ENCODE data around the gene RBM14.
"Not testable (repeated sequence)": the region's sequence is repeated elsewhere in the genome, so short reads cannot be mapped to it uniquely, and the experiment has no call there.

Gene RBM14, protein sequence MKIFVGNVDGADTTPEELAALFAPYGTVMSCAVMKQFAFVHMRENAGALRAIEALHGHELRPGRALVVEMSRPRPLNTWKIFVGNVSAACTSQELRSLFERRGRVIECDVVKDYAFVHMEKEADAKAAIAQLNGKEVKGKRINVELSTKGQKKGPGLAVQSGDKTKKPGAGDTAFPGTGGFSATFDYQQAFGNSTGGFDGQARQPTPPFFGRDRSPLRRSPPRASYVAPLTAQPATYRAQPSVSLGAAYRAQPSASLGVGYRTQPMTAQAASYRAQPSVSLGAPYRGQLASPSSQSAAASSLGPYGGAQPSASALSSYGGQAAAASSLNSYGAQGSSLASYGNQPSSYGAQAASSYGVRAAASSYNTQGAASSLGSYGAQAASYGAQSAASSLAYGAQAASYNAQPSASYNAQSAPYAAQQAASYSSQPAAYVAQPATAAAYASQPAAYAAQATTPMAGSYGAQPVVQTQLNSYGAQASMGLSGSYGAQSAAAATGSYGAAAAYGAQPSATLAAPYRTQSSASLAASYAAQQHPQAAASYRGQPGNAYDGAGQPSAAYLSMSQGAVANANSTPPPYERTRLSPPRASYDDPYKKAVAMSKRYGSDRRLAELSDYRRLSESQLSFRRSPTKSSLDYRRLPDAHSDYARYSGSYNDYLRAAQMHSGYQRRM

DNA sequence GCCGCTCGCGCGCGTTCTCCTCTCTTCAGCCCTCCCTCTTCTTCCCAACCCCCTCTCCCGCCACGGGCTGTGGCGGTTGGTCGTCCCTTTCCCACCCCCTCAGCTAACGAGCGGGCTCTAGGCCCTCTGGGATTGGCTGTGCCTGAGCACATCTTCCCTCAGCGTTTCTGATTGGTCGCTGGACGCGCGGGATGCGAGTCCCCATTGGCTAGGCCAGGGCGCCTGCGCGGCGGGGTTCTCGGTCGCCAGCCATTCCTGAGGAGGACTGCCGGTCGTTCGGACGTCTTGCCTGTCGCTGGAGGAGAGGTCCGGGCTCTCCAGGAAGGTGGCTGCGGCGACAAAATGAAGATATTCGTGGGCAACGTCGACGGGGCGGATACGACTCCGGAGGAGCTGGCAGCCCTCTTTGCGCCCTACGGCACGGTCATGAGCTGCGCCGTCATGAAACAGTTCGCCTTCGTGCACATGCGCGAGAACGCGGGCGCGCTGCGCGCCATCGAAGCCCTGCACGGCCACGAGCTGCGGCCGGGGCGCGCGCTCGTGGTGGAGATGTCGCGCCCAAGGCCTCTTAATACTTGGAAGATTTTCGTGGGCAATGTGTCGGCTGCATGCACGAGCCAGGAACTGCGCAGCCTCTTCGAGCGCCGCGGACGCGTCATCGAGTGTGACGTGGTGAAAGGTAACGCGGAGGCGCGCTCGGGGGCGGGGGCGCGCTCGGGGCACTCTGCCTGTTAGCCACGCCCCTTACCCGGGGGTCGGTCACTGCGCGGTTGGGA, at the start of gene RBM14:
Gene RBM14, plus strand, starts transcription at position 252 of the 776 bp plus-strand sequence. Its CDS starts 91 bp downstream, at position 343.
- DNase-seq (ENCODE audit: low spot score): peak; percentile 99

DNA sequence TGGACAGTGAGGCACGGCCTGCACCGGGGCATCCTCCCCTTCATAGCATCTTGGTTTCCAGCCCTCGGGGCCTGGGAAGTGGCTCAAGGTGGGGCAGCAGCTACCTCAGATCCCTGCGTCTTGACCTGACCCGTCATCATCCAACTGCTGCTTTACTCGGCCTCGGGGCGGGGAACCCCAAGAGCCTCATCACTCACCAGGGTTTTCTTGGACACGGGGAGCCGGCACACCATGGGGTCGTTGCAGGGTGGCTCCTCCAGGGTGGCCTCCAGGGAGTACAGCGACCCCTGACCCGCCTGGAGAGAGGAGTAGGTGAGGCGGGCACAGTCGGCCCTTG, 48.7 kb upstream of the RBM14 start:
- no peak for DNase-seq (ENCODE audit: low spot score)

DNA sequence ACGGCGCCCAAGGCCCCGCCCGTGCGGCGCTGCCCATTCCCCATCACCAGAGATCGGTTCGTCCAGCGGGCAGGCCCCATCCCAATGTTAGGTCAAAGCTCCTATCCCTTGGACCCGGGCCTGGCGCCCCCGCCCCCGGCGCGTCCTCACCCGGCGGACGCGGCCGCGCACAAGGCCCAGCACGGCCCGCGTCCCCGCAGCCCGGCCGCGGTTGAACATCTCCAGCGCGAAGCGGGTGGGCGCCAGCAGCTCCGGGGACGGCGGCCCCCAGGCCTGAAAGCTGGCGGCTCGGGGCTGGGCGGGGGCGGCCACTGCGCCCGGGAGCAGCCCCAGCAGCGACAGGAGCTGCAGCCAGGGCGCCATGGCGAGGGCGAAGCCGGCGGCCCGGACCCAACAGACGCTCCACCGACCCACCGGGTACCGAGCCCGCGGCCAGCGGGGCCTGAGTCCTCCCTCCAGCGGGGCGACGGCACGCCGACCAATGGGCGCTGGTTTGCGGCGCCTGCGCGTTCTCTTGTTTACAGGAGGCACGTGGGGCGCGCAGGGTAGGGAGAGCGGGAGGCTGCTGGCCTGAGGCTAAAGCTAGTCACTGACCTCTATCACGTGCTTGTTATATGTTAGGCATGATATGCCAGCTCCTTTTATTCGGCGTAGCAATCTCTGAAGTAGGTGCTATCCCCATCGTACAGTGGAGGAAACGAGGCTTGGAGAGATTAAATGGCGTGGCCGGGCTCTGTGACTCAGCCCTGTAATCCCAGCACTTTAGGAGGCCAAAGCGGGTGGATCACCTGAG, 48.1 kb upstream of the RBM14 start, which contains the start of gene CTSF:
Gene CTSF, minus strand, starts transcription at position 483 of the 793 bp plus-strand sequence. Its CDS starts 120 bp downstream, at position 363.
- peak; percentile 69 for DNase-seq (ENCODE audit: low spot score)

DNA sequence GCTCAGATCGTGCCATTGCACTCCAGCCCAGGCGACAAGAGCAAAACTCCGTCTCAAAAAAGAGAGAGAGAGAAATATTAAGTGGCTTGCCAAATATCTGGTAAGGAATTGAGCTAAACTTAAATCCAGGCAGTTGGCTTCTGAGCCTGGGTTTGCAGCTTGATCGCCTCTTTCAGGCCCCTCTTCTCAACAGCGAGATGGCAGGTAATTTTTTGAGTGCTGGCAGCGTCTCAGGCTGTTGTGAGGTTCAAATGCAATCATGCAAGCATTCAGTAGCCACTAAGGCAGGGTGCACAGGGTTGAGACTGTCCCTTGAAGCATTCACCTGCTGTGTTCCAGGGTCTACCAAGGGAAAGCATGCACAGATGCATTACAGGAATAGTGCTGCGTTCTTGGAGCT, 47.4 kb upstream of the RBM14 start:
- no peak for DNase-seq (ENCODE audit: low spot score)

DNA sequence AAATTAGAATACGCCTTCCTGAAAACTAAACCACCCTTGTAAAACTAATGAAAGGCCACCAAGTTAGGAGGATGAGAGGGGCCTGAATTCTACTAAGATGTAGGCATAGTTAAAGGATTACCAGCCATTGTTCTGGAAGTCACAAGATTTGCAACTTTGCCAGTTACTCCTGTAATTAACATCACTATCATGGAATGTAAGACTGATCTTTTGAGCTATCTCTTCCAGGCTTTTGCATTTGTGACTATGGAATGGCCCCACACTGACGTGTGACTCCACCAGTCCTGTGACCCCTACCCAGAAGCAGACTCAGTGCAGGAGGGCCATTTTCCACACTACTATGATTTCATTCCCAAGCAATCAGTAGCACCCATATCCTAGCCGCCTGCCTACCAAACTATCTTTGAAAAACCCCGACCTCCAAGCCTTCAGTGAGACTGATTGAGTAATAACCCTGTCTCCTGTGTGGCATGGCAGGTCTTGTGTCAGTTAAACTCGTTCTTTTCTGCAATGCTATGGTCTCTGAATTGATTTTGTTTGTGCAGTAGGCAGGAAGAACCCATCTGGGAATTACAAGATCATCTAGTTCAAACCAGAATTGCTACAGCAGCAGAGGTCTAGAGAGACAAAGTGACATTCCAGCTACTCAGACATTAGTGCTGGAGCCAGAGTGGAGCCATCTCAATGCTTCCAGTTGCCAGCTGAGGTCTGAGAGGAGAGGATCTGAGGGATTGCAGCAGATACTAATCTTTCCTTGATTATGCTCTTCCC, 46.2 kb upstream of the RBM14 start:
- no peak for DNase-seq (ENCODE audit: low spot score)

DNA sequence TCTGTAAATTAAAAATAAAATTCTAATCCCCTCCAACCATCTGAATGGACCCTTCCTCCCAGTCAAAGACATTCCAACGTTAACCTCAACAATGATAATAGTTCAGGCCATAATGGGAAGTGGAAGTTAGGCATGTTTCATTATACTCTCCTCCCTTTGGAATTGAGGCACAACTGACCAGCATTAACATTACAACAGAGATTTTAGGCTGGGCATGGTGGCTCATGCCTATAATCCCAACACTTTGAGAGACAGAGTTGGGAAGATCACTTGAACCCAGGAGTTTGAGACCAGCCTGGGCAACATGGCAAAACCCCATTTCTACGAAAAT, 45.6 kb upstream of the RBM14 start:
- DNase-seq (ENCODE audit: low spot score): no peak

DNA sequence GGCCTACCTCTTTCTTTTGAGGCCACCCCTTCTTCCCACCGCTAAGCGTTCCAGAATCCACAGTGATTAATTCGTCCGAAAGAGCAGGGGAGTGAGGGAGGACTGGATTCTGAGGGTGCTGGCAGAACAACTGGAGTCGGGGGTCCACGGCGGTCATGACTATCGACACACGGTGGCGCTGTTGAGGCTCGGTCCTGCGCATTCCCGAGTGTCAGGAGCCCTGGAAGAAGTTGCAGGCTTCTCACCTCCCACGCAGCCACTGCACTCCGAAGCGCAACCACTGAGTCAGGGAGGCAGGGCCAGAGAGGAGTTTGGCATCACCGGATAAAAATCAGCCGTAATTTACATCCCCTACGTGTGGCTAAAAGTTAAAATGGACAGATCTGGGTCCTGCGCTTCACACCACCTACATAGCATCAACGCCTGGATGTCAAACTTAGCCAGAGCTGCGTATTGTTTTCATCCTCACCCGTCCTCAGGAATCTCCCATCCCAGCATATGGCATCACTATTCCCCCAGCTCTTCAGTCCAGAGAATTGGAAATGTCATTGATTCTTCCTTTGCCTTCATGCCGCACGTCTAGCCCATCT, 37.3 kb upstream of the RBM14 start:
- peak; percentile 75 for DNase-seq (ENCODE audit: low spot score)

DNA sequence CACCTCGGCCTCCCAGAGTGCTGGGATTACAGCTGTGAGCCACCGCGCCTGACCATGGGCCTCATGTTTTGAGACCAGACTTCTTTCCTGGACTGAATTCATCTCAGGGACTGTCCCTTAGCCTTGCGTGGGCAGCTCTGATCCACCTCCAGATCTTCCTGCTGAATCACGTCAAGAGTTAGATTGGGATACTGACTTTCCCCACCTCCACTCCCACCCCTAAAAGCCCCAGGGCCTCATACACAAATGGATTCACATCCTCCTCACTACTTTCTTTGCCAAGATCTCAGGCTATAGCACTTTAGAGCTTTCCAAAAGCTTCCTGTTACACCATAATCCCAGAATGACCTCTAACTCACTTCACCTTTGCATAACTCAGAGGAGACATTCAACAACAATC, 35.6 kb upstream of the RBM14 start:
- no peak for DNase-seq (ENCODE audit: low spot score)

DNA sequence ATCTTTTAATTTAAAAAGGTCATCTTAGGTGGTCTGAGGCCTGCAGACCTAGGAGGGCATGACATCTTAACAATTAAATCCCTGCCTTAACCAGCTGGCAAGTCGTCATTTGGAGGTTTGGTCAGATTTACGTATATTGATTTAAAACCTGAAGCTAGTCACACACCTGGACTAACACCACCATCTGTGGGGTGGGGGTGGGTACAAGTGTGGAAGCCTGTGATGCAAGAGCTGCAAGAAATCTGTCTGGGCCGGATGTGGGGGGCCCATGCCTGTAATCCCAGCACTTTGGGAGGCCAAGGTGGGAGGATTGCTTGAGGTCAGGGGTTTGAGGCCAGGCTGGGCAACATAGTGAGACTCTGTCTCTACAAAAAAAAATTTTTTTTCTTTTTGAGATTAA, 35.2 kb upstream of the RBM14 start:
- DNase-seq (ENCODE audit: low spot score): no peak

DNA sequence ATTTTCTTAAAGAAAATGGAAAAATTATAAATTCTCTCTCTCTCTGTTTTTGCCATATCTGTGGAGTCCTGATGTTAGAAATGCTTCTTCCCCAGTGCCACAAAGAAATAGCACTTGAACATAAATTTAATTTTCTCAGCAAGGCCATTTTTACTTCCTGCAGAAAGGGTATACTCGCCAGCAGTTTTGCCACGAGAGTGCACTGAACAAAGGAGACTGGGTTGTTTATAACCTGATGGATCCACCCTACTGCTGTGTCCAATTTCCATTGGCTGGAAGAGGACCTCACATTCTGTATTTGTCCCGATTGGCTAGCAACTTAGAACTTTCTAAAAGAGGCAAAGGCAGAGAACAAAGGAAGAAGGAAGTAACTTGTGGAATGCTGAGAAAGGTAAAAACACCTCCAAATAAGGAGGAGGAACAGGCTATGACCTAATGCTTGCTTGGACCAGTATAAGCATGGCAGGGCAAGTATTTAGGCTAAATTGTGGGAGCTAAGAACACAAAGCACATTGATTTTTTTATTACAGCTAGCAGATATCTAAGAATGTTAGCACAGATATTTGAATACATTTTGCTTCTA, 33.8 kb upstream of the RBM14 start:
- not testable (repeated sequence) for DNase-seq (ENCODE audit: low spot score)

DNA sequence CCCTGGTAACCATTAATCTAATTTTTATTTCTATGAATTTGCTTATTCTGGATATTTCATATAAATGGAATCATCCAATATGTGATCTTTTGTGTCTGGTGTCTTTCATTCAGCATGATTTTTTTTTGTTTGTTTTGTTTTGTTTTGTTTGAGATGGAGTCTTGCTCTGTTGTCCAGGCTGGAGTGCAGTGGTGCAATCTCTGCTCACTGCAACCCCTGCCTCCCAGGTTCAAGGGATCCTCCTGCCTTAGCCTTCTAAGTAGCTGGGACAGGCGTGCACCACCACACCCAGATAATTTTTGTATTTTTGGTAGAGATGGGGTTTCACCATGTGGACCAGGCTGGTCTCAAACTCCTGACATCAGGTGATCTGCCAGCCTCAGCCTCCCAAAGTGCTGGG, 31.0 kb upstream of the RBM14 start:
- not testable (repeated sequence) for DNase-seq (ENCODE audit: low spot score)

DNA sequence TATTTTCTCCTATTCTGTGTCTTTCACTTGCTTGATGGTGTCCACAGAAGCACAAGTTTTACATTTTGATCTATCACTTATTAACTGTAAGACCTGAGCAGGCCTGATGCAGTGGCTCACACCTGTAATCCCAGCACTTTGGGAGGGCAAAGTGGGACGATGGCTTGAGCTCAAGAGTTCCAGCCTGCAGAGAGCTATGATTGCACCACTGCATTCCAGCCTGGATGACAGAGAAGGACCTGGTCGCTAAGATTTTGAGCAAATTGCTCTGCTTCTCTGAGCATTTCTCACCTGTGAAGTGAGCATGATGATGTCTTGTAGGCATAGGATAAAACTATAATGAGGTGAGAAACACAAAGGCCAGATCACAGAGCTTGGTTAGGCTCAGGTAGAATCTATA, 30.3 kb upstream of the RBM14 start:
- no peak for DNase-seq (ENCODE audit: low spot score)

DNA sequence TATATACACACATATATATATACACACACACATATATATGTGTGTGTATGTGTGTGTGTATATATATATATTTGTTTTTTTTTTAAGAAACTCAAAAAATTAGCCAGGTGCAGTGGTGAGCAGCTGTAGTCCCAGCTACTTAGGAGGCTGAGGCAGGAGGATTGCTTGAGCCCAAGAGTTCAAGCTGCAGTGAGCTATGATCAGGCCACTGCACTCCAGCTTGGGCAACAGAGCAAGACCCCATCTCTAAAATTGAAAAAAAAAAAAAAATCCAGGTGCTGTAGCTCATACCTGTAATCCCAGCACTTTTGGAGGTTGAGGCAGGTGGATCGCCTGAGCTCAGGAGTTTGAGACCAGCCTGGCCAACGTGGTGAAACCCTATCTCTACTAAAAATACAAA, 27.1 kb upstream of the RBM14 start:
- DNase-seq (ENCODE audit: low spot score): not testable (repeated sequence)

DNA sequence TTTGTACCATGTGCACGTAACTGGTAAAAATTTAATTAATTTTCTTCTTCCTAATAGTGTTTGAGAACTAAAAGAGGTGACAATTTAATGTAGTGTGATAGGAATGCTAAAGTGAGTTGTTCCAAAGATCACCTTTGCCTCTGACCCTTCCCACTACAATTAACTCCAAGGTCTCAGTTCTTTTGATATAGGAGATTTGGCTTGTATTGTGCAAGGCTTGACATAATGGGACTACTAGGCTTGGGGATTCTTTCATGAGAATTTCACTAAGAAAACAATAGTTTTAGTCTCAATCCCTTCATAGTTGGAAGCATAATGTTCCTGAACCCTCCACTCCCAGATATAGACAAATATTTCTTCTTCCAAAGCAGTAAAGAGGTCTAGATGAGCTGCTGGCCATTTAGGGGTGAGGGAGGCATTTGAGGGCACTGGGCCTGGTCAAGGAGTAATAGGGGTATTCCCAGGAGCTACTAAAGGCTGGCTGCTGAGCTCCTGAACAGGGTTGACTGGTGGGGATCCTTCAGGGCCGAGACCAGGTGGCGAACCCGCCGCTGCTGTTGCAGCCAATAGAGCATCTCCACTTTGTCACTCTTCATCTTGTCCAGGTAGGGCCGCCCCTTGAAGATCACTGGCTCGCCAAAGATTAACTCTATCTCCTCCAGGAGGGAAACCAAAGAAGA, 26.3 kb upstream of the RBM14 start:
- no peak for DNase-seq (ENCODE audit: low spot score)

DNA sequence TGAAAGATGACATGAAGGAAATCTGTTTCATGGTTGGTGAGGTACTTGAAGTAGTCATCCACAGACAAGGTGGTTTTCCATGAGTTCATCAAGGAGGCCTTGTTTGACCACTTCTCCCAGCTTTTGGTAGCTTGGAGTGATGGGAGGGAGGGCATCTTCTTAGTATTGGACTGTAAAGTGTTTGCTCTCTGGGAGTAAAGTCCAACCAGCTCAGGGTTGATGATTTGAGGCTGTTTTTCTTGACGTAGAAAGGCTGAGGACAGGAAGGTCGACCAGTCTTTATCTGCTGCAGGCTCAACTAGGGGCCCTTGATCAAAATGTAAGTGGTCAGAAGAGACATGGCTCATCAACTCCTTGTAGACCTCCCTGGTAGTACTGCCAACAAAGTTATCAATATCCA, 25.3 kb upstream of the RBM14 start:
- DNase-seq (ENCODE audit: low spot score): no peak

DNA sequence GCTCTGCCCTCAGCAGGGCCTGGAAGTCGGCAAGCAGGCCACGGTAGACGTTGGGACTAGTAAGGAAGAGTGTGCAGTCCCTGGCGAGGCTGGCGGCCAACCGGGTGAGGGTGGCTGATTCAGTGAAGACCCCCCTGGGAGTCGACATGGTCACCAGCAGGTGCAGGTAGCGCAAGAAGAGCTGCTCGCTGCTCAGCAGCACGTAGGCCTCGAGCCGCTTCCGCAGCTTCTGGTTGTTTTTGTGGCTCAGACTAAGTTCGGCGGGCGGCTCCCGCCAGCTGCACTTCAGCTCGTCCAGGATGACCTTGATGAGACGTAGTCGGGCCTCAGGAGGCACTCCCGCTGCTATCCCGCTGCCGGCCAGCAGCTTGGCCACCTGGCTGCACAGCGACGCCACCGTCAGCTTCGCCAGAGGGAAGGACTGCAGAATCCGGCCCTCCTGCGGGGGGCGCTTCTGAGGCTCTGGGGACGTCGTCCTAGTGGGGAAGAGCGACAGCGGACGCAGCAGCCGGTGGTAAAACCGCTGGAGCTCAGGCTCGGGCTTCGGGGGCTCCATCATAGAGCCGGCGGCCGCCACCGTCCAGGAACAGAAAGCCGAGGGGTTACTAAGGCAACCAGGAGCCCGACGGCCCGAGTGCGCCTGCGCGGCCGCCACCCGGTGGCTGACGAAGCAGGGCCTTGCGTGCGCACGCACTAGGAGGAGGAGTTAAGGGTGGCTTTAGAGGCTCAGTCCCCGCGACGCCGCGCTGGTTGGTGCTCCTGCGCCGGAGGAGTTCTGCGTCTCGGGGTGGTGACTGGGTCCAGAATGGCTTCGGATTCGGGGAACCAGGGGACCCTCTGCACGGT, 23.8 kb upstream of the RBM14 start, which contains the start of the genes CCDC87 and CCS:
Gene CCDC87, minus strand, starts transcription at position 607 of the 846 bp plus-strand sequence. Its CDS starts 48 bp downstream, at position 559.
Gene CCS, plus strand, starts transcription at position 729 of the 846 bp plus-strand sequence. Its CDS starts 77 bp downstream, at position 806.
- DNase-seq (ENCODE audit: low spot score): peak; percentile 99

DNA sequence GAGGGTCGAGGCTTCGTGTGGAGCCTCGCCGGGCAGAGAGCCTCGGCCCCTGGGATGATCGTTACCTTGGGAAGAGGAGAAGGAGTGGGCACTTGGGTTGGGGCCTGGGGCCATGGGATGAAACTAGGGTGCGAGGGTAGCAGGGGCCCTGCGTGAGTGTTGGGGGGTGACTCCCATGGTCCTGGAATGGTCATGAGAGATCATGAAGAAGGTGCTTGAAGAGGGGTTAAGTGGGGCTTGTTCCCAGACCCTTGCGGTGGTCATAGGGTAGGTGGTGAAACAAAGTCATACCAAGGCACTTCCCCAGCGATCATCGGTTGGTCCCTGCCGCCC, 23.2 kb upstream of the RBM14 start:
- no peak for DNase-seq (ENCODE audit: low spot score)

DNA sequence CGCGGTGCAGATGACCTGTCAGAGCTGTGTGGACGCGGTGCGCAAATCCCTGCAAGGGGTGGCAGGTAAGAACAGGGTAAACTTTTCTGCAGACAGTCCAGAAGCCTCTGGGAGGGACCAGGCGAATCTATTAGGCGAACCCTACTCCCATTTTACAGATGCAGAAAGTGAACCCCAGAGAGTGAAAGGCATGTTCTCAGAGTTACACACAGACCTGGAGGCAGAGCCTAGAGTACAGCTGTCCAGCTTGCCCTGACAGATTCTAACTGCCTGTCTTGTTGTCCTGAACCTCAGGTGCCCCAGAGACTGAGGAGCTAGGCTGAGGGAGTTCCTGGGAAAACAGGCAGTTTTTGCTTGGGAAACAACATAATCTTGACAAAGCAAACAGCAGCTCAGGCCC, 22.8 kb upstream of the RBM14 start:
- DNase-seq (ENCODE audit: low spot score): no peak
